NK-92 (cell line): Measurements from ENCODE around the gene SULF2.

ENCODE experiments used
- DNase-seq: peaks from one replicate; lab custom pipeline; 2025; ENCODE audit not compliant: unreplicated experiment; lab: John Stamatoyannopoulos, UW

Gene SULF2

DNA sequence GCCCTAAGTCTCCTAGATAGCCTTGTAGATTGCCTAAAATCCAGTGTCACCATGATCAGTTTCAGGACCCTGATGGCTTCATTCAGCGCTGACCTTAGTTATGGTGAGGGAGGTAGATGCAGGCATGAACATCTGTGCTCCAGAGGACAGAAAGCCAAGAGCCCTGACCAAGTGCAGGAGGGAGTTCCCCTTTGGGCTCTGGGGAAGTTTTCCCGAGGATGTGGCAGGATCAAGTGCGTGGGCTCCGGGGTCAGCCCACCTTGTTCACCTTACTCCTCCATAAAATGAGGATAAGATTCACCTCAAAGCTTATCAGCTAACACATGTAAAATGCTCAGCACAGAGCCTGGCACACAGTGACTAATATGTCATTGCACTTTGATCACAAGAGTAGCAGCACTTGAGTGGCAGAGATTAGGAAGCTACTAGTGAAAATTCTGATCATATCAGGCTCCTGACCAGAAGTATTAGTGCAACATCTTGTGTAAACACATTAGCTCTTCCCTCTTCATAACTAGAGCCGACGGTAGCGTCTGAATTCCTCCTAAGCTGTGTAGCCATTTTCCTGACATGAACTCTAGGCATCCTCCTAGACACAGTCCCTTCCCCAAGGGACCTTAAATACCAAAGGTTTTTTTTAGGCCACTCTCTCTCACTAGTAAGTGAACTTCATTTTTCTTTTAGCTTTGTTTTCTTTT is 125.2 kb downstream of the SULF2 start:
- DNase-seq: no peak

DNA sequence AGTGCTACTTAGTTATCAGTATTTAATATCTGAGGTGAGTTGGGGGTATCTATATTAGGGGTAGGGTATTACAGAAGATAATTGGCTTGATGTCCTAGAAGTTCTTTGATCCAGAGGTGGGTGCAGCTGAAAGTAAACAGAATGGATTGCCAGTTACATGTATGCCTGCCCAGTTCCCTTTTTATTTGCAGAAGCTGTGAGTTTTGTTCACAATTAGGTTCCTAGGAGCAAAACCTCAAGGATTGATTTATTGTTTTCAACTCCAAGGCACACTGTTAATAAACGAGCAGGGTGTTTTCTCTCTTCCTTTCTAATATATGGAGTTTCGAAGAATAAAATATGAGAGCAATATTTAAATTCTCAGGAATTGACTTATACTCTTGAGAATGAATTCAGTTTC is 129.0 kb downstream of the SULF2 start:
- no peak for DNase-seq

DNA sequence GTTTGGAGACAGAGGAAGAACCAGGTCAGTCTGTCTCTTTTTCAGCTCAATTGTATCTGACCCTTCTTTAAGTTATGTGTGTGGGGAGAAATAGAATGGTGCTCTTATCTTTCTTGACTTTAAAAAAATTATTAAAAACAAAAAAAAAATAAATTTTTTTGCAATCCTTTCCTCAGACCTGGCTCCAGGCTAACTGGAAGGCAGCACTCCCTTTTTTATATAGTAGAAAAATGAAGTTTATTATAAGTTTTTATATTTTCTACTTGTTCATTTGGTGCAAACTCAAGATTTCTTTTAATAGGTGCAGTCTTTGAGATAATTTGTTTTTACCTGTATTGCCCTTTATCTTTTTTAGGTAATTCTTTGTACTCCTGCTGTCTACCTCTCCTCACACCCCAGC is 129.6 kb downstream of the SULF2 start:
- DNase-seq: no peak

DNA sequence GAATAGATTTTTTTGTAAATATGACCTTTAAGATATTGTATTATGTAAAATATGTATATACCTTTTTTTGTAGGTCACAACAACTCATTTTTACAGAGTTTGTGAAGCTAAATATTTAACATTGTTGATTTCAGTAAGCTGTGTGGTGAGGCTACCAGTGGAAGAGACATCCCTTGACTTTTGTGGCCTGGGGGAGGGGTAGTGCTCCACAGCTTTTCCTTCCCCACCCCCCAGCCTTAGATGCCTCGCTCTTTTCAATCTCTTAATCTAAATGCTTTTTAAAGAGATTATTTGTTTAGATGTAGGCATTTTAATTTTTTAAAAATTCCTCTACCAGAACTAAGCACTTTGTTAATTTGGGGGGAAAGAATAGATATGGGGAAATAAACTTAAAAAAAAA is 130.9 kb downstream of the SULF2 start:
- DNase-seq: no peak

DNA sequence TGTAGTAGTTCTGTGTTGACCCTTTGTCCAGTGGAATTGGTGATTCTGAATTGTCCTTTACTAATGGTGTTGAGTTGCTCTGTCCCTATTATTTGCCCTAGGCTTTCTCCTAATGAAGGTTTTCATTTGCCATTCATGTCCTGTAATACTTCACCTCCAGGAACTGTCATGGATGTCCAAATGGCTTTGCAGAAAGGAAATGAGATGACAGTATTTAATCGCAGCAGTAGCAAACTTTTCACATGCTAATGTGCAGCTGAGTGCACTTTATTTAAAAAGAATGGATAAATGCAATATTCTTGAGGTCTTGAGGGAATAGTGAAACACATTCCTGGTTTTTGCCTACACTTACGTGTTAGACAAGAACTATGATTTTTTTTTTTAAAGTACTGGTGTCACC is 131.4 kb downstream of the SULF2 start:
- DNase-seq: no peak

DNA sequence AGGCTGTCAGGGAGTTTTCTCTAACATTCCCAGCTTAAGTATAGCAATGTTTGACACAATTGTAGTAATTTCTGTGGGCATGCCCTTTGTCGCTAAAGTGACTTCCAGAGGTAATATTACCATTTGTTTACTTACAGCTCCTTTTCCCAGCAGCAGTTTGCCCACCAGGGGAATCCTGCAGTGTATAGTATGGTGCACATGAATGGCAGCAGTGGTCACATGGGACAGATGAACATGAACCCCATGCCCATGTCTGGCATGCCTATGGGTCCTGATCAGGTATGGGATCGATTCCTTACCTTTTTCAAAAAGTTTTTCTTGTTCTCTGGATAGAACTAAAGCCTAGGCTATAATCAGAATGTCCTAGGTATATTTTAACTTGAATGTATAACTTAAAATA is 132.5 kb downstream of the SULF2 start:
- no peak for DNase-seq

DNA sequence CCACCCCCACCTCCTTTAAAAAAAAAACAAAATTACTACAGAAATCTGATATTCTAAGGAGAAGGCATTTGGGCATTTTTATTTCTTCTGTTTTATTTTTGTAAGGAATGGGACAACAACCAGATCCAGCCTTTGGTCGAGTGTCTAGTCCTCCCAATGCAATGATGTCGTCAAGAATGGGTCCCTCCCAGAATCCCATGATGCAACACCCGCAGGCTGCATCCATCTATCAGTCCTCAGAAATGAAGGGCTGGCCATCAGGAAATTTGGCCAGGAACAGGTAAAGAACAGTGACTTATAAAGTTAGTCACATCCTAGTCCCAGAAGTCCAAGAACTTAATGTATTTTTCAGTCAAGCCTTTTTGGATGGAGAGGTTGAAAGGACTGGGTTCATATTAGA is 133.0 kb downstream of the SULF2 start:
- DNase-seq: no peak

DNA sequence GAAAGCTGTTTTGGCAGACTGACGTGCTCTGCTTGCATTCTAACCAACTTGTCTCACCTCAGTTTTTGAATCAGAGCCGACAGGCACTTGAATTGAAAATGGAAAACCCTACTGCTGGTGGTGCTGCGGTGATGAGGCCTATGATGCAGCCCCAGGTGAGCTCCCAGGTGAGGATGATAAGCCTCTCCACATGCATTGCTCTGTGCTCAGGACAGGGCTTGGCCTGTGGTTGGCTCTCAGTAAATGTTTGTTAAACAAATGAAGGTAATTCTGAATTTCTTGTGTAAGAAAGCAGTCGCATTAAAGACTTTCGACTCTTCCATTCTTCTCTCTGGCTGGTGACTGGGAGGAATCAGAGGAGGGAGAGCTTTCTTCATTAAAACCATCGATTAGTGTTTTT is 136.3 kb downstream of the SULF2 start:
- no peak for DNase-seq

DNA sequence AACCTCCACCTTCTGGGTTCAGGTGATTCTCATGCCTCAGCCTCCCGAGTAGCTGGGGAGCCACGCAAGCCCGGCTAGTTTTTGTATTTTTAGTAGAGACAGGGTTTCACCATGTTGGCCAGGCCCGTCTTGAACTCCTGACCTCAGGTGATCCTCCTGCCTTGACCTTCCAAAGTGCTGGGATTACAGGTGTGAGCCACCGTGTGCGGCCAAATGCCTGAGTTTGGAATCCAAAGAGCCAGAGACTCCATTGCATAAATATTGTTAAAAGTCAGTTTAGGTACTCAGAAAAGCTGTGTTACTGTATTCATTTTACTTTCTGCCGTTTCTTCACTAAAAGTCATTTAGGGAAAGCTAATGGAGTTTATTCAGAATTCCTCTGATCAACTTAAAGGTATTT is 137.3 kb downstream of the SULF2 start:
- no peak for DNase-seq

DNA sequence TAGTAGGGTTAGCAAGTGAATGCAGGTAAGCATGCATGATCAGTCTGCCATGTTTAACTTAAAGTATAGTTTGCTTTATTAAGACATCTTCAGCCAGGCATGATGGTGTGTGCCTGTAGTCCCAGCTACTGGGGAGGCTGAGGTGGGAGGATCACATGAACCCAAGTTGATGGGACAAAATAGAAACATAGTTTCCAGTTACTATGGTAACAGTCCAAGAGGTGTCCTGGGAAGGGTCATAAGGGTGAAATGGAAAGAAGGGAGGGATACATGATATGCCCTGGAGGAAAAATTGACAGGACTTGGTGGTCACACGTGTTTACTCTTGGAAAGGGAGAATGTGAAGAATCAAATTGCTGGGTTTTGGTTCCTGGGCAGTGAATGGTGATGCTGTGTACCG is 139.6 kb downstream of the SULF2 start:
- no peak for DNase-seq

DNA sequence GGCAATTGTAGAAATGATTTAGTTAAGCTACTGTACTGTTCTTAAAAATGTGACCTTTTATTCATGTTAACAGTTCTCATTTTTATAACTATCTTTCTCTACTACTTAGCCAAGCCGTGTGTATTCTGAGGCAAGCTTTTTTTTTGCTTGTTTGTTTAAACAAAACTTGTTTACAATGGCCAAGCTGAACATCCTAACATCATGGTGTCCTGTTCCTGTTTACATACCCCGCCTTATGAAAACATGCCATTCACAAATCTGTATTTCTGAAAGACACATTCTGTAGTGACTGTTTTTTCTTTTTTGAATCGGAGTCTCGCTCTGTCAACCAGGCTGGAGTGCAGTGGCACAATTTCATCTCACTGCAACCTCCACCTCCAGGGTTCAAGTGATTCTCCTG is 142.7 kb downstream of the SULF2 start:
- DNase-seq: no peak

DNA sequence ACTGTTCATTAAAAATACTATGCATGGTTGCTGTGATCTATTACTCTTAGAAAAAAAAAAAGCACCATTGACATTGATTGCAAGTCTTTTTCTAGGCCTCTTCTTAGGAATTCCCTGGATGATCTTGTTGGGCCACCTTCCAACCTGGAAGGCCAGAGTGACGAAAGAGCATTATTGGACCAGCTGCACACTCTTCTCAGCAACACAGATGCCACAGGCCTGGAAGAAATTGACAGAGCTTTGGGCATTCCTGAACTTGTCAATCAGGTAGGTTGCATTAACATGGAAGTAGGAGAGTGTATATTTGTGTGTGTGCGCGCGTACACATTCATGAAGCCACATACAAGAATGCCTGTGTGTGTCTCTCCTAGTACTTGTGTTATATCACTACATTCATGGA is 143.2 kb downstream of the SULF2 start:
- no peak for DNase-seq

DNA sequence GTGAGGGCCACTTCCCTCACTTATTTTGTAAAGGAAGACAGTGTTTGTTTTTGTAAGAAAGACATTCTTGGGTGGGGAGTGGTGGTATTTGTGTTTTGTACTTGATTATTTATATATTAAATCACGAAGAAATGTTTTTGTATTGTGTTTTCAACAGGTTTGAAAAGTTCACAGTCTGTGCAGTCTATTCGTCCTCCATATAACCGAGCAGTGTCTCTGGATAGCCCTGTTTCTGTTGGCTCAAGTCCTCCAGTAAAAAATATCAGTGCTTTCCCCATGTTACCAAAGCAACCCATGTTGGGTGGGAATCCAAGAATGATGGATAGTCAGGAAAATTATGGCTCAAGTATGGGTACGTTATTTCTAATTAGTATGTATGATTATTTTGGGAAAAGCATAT is 146.4 kb downstream of the SULF2 start:
- DNase-seq: no peak

DNA sequence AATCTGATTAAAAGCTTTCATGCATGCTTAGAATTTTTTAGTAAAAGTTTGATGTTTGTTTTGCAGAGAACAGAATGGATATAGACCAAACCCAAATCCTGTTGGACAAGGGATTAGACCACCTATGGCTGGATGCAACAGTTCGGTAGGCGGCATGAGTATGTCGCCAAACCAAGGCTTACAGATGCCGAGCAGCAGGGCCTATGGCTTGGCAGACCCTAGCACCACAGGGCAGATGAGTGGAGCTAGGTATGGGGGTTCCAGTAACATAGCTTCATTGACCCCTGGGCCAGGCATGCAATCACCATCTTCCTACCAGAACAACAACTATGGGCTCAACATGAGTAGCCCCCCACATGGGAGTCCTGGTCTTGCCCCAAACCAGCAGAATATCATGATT is 150.0 kb downstream of the SULF2 start:
- no peak for DNase-seq

DNA sequence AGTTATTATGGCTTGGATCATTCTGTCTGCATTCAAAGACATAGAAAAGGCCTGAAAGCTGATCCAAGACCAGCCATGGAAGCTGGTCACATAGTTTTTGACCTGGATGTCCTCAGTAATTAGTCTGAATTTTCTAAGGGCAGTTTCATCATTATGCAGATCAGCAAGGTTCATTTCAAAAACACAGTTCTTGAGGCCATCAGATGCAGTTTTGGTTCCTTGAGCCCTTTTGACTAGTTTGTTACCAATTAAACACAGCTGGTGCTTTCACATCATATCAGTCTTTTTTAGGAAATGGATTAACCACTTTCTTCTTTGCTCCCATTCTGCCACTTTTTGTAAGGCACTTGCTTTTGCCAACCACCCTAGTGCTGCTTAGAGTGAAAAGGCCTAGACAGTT is 154.2 kb downstream of the SULF2 start:
- no peak for DNase-seq

DNA sequence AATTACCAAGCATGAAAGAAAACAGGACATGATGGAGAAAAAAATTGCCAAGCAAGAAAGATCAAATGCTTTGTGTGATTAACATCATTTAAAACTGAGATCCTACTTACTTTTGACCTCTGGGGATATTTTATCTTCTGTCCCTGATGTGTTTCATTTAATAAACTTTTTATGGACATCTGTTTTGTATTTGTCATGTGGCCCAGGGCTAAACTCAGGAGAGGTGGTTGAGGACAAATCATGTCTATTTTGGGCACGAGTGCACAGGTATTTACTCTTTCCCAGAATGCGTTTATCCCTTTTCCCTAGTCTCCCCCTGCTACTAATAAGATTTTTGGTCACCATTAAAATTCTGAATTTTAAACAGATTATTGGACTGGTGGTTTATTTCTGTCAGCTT is 155.4 kb downstream of the SULF2 start:
- DNase-seq: no peak

DNA sequence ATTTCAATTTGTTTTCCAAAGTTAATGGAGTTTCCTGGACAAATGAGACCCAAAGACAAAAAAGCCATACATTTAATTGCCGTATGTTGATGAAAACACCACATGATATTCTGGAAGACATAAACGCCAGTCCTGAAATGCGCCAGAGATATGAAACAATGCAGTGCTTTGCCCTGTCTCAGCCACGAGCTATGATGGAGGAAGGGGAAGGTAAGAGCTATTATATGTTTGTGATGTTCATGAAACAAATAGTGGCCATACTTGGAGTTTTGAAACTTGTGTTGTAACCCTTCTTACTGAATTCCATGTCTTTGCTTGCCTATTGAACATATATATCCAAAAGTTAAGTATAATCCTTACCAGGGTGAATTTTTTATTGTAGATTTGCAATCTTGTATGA is 157.7 kb downstream of the SULF2 start:
- DNase-seq: no peak

DNA sequence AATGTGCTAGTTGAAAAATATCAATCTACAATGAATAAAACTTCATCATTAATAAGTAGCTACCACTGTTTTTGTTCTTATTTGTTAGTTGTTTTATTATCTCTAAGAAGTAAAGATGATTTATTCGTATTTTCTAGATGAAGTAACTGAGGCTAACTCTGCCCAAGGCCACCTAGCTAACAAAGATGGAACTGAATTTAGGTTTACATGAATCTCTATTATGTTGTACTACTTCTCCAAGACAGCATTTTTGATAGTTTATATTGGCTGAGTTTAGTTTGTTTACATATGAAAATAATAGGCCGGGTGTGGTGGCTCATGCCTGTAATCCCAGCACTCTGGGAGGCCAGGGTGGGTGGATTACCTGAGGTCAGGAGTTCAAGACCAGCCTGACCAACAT is 162.1 kb downstream of the SULF2 start:
- DNase-seq: no peak

DNA sequence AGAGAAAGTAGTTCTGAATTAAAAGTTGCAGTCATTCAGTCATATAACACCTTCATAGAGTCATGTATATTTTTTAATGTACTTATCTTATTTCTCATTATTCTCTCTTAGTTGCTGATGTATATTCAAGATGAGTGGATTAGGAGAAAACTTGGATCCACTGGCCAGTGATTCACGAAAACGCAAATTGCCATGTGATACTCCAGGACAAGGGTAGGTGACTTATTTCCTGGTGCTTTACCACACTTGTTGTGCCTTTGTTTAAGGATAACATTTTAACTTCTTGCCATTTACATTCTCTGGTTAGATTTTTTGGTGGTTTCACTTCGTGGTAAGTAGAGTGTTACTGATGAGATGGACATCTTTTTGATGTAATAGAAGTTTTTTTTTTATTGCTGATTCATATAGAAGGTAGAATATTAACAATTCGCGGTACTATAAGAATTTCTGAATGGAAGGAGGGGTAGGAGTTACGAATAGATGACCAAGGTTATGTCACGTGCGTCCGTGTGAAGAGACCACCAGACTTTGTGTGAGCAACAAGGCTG is 163.1 kb downstream of the SULF2 start:
- no peak for DNase-seq

DNA sequence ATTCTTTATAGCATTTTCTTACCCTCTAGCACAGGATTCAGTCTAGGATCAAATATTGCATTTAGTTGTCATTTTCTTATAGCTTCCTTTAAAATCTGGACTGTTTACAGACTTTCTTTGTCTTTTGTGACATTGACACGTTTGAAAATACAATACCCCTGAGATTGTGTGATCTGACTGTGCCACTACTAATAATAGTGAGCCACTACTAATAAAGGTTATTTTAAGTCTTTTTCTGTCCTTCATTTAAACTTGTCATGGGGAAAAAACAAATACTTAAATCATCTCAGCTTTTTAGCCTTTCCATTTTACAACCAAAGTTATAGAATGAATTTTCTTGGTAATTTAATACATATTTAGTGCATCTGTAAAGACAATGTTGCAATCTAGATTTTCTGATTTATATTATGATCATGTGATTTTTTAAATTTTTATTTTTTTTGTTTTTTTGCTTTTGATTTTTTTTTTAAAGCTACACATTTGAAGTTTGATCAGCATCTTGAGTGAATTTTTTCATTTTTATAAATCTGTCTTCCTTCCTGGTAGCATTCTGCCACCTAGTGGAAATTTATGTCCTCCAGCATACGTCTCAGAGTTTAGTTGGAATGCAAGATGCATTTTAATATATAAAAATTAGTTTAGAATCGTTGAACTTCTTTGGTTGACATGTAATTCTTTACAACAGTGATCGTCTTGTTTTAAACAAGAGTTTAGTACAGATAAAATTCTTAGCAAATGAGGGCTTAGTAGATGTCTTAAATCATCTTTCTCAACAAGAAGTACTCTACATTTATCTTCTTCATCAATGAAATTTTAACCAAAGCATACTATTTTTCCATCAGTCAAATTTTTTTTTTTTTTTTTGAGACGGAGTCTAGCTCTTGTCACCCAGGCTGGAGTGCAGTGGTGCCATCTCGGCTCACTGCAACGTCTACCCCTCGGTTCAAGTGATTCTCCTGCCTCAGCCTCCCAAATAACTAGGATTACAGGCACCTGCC is 164.2 kb downstream of the SULF2 start:
- no peak for DNase-seq

DNA sequence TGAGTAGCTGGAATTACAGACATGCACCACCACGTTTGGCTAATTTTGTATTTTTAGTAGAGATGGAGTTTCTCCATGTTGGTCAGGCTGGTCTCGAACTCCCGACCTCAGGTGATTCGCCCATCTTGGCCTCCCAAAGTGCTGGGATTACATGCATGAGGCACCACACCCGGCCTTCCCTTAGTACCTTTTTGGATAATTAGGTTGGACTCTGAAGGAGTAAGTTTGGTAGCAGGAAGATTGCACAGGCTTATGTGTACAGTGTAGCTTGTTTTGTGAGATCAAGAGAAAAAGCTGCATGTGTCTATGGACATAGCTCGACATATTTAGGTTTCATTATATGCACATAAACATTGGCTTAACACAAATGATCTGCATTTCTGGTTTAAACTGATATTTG is 166.8 kb downstream of the SULF2 start:
- DNase-seq: no peak

DNA sequence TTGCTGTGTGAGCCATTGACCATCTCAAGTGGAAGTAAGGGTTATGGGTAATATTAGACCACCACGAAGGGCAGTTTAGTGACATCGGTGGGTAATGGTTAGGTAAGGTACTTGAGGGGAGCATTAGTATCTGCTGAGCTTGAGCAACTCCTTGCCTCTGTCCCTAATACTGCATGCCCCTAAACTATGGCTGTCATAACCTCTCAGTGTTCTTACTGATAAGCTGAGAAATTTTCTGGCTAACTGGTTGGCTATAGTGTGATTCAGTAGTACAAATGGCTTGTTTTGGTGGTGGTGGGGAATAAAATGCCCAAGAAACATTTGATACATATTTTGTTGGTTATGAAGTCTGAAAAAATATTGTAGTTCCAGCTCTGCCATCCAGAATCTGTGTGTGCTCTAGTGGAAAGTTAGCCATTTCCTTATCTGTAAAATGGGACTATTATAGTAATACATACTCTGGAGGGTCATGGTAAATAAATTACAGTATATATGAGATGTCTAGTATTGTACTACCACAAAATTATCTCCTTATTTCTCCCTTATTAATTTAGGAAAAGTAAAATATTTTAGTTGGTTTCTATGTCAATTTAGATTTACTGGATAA is 170.5 kb downstream of the SULF2 start:
- DNase-seq: no peak
